ENCODE results near the gene SULT1E1.

DNA sequence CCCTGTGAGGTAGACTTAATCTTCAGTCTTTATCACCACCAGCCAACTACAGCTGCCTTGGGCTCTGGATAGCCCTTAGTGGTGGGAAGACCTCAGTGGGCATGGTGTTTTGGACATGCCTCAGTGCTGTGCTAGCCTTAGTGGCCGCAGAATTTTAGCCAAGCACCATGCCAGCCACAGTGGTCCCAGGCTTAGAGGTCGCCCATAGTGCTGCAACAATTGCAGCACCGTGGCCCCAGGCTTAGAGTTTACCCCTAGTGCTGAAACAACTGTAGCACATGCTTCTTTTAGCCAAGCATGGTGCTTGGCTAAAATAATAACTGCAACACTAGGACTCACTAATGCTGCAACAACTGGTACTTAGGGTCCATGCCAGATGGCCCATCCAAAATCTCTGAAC lies 60.6 kb downstream of the SULT1E1 start:
- TF ChIP-seq, protein P1, sequence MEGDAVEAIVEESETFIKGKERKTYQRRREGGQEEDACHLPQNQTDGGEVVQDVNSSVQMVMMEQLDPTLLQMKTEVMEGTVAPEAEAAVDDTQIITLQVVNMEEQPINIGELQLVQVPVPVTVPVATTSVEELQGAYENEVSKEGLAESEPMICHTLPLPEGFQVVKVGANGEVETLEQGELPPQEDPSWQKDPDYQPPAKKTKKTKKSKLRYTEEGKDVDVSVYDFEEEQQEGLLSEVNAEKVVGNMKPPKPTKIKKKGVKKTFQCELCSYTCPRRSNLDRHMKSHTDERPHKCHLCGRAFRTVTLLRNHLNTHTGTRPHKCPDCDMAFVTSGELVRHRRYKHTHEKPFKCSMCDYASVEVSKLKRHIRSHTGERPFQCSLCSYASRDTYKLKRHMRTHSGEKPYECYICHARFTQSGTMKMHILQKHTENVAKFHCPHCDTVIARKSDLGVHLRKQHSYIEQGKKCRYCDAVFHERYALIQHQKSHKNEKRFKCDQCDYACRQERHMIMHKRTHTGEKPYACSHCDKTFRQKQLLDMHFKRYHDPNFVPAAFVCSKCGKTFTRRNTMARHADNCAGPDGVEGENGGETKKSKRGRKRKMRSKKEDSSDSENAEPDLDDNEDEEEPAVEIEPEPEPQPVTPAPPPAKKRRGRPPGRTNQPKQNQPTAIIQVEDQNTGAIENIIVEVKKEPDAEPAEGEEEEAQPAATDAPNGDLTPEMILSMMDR (IDR thresholded peaks at IDR 0.05; ENCODE audit: insufficient read depth, low read depth, low read length): no peak
- TF ChIP-seq EZH2 (IDR thresholded peaks at IDR 0.05; ENCODE audit: insufficient read depth, low read length): no peak
